ENCODE results near the gene CORO6. TPM values are rescaled to one million over a fixed set of nuclear protein-coding genes. Genes with fewer than 3 reads are reported as not detected.
"Not testable (repeated sequence)": the region's sequence is repeated elsewhere in the genome, so short reads cannot be mapped to it uniquely, and the experiment has no call there.

Gene CORO6
- 99.3 TPM for polyA plus RNA-seq (ENCODE audit: insufficient read length)

GRCh38 chr17:29622337-29623282, at the start of gene CORO6:
Gene CORO6 (minus strand): TSS chr17:29622912. CDS start chr17:29621421, 1,491 bp downstream.
- no peak for DNase-seq

GRCh38 chr17:29671661-29672060, 48.9 kb upstream of the CORO6 start:
- no peak for DNase-seq

- peak; percentile 48 for DNase-seq
Measured at GRCh38 chr17:29669266-29669665, 46.6 kb upstream of the CORO6 start.

GRCh38 chr17:29667969-29668368, 45.3 kb upstream of the CORO6 start:
- DNase-seq, result no peak

- no peak for DNase-seq
Measured at GRCh38 chr17:29665481-29665810, 42.7 kb upstream of the CORO6 start.

GRCh38 chr17:29664743-29665480, 42.2 kb upstream of the CORO6 start:
- no peak for DNase-seq

GRCh38 chr17:29663155-29663554, 40.4 kb upstream of the CORO6 start:
- no peak for DNase-seq

- DNase-seq, result no peak
Measured at GRCh38 chr17:29661213-29661612, 38.5 kb upstream of the CORO6 start.

GRCh38 chr17:29659155-29659554, 36.4 kb upstream of the CORO6 start:
- no peak for DNase-seq

GRCh38 chr17:29655323-29655722, 32.6 kb upstream of the CORO6 start:
- no peak for DNase-seq

- no peak for DNase-seq
Measured at GRCh38 chr17:29653995-29654714, 31.4 kb upstream of the CORO6 start.

GRCh38 chr17:29652976-29653375, 30.3 kb upstream of the CORO6 start:
- DNase-seq, result no peak

GRCh38 chr17:29651913-29652312, 29.2 kb upstream of the CORO6 start:
- not testable (repeated sequence) for DNase-seq

- DNase-seq, result no peak
Measured at GRCh38 chr17:29650396-29650795, 27.7 kb upstream of the CORO6 start.

- no peak for DNase-seq
Measured at GRCh38 chr17:29649359-29649758, 26.6 kb upstream of the CORO6 start.

GRCh38 chr17:29648005-29648404, 25.3 kb upstream of the CORO6 start:
- no peak for DNase-seq

- DNase-seq, result peak; percentile 42
Measured at GRCh38 chr17:29645515-29646051, 22.9 kb upstream of the CORO6 start.

- DNase-seq, result no peak
Measured at GRCh38 chr17:29643817-29644160, 21.1 kb upstream of the CORO6 start.

- DNase-seq, result no peak
Measured at GRCh38 chr17:29642171-29642611, 19.5 kb upstream of the CORO6 start.

GRCh38 chr17:29640981-29641642, 18.4 kb upstream of the CORO6 start:
- DNase-seq, result no peak

- DNase-seq, result no peak
Measured at GRCh38 chr17:29640413-29640812, 17.7 kb upstream of the CORO6 start.

GRCh38 chr17:29633886-29634285, 11.2 kb upstream of the CORO6 start:
- DNase-seq, result no peak
